ENCODE measurements around the gene RPGRIP1.

- TF ChIP-seq CTCF (IDR thresholded peaks at IDR 0.05) (no peak), POLR2AphosphoS5 (IDR thresholded peaks at IDR 0.05) (no peak), POLR2A (IDR thresholded peaks at IDR 0.05) (no peak), EP300 (IDR thresholded peaks at IDR 0.05) (no peak)
These were observed 47.1 kb downstream of the RPGRIP1 start for GRCh38 chr14:21326972-21327371.
